LNCAP (cell line): Measurements from ENCODE around the gene CACNG6.

ENCODE experiments used
- CTCF ChIP-seq: fragments of 450-650 bp; IDR thresholded peaks from 2 replicates; pipeline ENCODE4 v1.5.1; 2017; ENCODE audit warnings: mild to moderate bottlenecking

Gene CACNG6

GRCh38 chr19:53994811-53995210 lies 3.4 kb downstream of the CACNG6 start:
- no peak for TF ChIP-seq CTCF

GRCh38 chr19:53998223-53998622 lies 6.8 kb downstream of the CACNG6 start:
- TF ChIP-seq CTCF = no peak

GRCh38 chr19:53999694-54000093 lies 8.3 kb downstream of the CACNG6 start:
- no peak for TF ChIP-seq CTCF

GRCh38 chr19:54001496-54001895 lies 10.1 kb downstream of the CACNG6 start:
- TF ChIP-seq CTCF = no peak

- no peak for TF ChIP-seq CTCF
These were observed 11.3 kb downstream of the CACNG6 start for GRCh38 chr19:54002495-54003315.

- no peak for TF ChIP-seq CTCF
These were observed 18.0 kb downstream of the CACNG6 start for GRCh38 chr19:54009440-54009839.

- no peak for TF ChIP-seq CTCF
These were observed 19.0 kb downstream of the CACNG6 start for GRCh38 chr19:54010474-54010873.
